ENCODE results near the gene INTS11.

DNA sequence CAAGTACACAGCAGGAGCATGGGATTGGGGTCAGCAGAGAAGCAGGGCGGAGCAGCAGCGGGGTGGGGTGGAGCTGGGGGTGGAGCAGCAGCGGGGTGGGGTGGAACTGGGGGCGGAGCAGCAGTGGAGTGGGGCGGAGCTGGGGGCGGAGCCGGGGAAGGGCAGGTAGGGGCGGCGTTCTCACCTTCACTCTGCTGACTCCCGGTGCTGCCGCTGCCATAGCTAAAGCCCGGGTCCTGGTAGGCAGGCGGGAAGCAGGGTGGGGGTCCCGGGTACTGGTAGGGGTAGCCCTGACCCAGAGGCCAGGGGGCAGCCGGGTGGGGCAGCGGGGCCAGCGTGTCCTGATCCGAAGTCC is 13.3 kb upstream of the INTS11 start:
- TF ChIP-seq, protein P1, sequence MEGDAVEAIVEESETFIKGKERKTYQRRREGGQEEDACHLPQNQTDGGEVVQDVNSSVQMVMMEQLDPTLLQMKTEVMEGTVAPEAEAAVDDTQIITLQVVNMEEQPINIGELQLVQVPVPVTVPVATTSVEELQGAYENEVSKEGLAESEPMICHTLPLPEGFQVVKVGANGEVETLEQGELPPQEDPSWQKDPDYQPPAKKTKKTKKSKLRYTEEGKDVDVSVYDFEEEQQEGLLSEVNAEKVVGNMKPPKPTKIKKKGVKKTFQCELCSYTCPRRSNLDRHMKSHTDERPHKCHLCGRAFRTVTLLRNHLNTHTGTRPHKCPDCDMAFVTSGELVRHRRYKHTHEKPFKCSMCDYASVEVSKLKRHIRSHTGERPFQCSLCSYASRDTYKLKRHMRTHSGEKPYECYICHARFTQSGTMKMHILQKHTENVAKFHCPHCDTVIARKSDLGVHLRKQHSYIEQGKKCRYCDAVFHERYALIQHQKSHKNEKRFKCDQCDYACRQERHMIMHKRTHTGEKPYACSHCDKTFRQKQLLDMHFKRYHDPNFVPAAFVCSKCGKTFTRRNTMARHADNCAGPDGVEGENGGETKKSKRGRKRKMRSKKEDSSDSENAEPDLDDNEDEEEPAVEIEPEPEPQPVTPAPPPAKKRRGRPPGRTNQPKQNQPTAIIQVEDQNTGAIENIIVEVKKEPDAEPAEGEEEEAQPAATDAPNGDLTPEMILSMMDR (IDR thresholded peaks at IDR 0.05), result no peak
- TF ChIP-seq POLR2AphosphoS5 (IDR thresholded peaks at IDR 0.05), result no peak
- no peak for TF ChIP-seq POLR2A (IDR thresholded peaks at IDR 0.05)

All from breast epithelium (tissue), 3 donors.